Stimulated activated CD8-positive, alpha-beta memory T cell treated with anti-CD3 and anti-CD28 coated beads, Interleukin-4, amount 100 ng/mL, for 1 hour (primary cell): Measurements from ENCODE around the gene RERG.

ENCODE experiments used
- DNase-seq, 2 donors: peaks; one replicate each; pipeline ENCODE4 v3.0.0-alpha.2; 2020; ENCODE audit warnings: low read depth in 2 of 2, low spot score in 1 of 2

Gene RERG

DNA sequence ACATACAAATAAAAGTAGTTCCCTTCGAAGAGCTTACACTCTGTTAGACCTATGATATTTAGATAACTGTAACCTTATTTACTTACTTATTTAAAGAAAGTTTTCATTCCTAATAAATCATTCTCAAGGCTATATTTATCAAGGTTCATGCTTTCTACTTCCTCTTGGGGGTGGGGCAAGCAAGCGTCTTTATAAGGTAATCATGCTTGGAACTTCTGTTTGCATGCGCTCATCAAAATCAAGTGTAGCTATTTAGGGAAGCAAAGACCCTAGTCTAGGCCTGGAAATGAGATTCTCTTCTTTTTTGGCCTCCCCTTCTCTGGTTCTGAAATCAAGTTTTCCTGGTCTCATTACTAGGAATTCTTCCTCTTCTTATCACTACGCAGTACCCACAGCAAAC is 766 bp downstream of the RERG start:
- DNase-seq = no peak

- no peak for DNase-seq
Measured at GRCh38 chr12:15218794-15219193, 2.4 kb downstream of the RERG start.

GRCh38 chr12:15216036-15216889 is 5.0 kb downstream of the RERG start:
- no peak for DNase-seq

DNA sequence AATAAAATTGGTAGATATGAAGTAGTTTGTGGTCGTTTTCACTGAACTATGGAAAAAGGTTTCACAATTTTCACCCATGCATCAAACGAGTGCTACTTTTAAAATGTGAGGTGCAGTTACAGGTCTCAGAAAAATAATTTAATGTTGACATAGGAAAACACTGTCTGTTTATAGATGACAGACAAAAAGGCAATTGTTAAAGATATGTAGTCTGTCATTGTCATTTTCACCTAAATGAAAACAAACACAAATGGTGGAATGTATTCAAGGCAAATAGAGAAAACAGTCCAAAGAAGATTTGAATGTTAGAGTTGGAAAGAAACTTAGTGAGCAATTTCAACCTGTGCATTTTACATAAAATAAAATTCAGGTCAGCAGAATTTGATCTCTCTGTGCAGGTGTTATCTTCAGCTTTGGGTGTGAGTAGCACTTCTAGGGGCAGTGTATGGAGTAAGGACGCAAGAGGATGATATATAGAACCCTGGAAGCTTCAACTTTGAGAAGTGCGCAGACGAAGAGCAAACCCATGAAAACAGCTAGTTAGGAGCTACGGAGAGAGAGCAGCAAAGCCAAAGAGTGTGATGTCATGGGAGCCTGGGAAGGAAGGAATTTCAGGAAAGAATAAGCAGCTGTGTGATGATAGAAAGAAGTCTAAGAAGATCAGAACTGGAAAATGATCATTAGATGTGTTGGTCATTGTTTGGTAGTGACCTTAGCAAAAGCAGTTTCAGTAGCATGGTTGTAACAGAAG is 6.2 kb downstream of the RERG start:
- no peak for DNase-seq

GRCh38 chr12:15212930-15213329 is 8.3 kb downstream of the RERG start:
- no peak for DNase-seq

DNA sequence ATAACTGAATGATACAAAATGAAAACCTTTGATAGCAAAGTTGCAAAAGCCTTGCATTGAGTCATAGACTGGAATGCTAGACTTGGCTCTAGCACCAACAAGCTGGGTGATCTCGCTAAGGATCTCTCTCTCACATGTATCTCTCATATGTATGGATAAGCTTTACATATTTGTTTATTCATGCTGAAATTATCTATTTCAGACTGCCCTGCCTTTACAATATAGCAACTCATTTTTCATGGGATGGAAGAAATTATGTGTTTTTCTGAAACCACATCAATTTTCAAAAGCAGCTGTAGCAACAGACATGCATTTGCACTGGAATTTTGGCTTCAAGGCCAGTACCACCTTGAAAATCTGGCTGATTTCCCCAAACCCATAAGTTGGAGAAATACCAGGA is 11.4 kb downstream of the RERG start:
- DNase-seq = no peak

DNA sequence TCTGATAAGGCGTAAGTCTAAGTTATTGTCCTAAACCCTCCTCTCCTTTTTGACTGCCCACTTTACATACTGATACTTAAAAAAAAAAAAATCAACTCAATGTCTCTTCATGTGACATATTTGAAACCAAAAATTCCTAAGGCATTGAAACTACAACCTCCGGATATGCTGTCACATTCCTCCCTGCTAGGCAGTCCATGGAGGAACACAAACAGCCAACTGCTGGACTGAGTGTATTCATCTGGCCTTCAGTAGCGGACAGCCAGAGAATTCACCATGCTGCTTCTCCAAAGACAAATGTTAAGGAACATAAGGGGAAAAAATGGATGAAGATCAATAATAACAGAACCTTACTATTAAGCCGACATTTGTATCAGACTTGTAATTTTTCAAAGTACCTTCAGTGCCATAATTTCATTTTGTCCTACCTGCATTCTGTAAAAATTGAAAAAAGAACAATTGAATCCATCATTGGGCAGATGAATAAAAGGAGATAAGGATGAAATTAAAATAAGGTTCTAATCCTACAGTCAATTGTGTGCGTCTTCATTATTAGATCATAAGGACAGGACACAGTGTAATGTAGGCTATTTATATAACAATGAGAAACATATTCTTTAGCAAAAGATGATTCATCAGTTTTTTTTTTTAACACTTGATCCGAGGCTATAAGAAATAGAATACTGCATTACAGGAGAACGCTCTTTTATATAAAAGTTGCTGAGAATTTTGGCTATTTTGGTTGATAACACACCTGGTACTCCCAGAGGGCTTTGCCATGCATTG is 12.2 kb downstream of the RERG start:
- no peak for DNase-seq

DNA sequence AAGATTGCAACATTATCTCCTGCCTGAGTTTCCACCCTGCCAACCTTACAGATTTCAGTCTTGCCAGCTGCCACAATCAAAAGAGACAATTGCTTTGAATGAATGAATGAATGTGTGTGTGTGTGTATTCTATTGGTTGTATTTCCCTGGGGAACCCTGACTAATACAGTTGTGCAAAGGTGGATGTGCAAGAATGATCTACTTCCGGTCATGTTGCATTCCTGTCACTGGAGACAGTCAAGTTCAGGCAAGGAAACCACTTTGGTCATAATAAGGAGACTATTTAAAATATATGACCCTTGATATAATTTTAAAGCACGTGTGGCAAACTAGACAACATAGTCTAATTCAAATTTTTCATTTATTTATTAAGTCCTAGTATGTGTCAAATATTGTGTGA is 13.1 kb downstream of the RERG start:
- no peak for DNase-seq

GRCh38 chr12:15206831-15207389 is 14.3 kb downstream of the RERG start:
- DNase-seq = no peak

DNA sequence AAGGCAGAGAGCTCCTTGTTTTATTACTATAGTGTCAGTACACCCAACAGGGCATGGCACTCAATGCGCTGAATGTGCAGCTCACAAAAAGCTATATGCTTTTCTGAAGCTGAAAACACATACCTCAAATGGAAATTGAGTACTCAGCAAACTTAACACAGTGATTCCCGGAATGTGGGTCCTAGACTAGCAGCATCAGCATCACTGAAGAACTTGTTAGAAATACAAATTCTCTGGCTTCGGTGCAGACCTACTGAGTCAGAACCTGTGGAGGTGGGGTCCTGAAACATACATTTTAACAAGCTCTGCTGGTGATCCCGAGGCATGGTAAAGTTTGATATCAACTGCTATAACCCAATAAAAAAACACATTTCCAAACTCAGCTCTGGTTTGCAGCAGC is 14.9 kb downstream of the RERG start:
- DNase-seq = no peak

GRCh38 chr12:15205341-15206010 is 15.7 kb downstream of the RERG start:
- no peak for DNase-seq

GRCh38 chr12:15201456-15201855 is 19.8 kb downstream of the RERG start:
- no peak for DNase-seq

- DNase-seq = no peak
Measured at GRCh38 chr12:15201056-15201455, 20.2 kb downstream of the RERG start.

- no peak for DNase-seq
Measured at GRCh38 chr12:15200641-15201040, 20.6 kb downstream of the RERG start.

GRCh38 chr12:15199930-15200329 is 21.3 kb downstream of the RERG start:
- no peak for DNase-seq

GRCh38 chr12:15196678-15197505 is 24.3 kb downstream of the RERG start:
- no peak for DNase-seq

GRCh38 chr12:15196221-15196620 is 25.0 kb downstream of the RERG start:
- DNase-seq = no peak

DNA sequence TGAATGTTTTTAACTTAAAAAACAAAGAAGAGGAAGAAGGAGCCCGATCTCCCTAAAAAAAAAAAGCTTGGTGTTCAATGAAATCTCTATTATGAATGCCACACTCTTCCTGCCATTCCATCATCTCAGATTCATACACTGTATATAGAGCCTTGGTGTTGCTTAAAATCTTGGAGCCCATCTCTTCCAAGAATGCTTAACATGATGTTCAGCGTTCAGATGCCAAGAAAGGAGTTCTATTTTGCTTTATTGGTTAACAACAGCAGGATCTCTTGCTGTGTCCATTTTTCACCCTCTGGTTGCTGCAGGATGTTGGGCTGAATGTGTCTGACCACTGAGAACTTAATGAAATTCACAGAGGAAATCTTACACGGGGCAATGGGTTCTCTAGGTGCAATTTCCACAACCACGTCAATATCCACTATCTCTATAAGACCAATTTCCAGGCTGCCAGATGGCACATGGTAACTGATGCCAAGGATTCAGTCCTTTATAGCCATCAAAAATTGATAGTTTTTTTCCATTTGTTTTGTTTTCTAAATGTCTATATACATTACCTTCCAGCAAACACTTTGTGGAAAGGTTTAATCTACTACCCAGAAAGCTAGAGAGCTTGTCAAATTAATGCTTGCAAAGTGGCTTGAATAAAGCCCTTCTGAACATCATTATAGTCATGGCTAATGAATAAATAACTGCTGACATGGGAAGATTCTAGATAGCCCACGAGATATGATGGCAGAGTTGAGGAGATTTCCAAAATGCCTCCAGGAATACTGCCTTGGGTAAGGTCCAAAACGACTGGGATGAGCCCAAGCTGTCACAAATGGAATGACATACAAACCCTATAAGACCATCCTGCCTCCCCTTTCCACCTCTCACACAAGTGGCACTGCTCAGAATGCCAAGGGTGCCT is 26.5 kb downstream of the RERG start:
- no peak for DNase-seq

DNA sequence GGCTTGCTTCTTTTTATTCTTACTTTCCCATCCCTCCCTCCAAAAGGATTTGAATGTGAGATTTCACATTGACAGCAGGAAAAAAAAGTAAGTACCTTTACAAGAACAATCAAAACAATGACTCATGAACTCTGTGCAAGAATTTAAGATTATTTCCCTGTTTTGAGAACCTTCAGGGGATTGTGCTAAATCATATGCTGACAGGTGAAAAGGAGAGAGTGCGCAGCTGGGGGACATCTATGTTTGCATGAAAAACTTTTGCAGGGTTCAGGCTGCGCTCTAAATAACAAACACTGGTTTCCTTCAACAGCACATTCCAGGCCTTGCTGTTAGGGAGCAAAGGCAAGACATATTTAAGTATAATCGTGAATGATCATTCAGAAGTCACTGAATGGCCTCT is 27.3 kb downstream of the RERG start:
- no peak for DNase-seq
